Measurements from ENCODE around the gene VEZT. TPM values are rescaled to one million over a fixed set of nuclear protein-coding genes. Genes with fewer than 3 reads are reported as not detected.

The VEZT gene
- total and polyA plus RNA-seq, 10 of the 15 experiments (the other 5 are each of a cell fraction or from before 2014, with no cell fraction given), result 32.8 to 134 (median 66.2) TPM

GRCh38 chr12:95326855-95327254 is 109.2 kb downstream of the VEZT start (continued):
- no peak for TF ChIP-seq PKNOX1 (IDR thresholded peaks at IDR 0.05)
- no peak for TF ChIP-seq ZBTB40 (IDR thresholded peaks at IDR 0.05; ENCODE audit: borderline replicate concordance)
- TF ChIP-seq CEBPB (IDR thresholded peaks at IDR 0.05; ENCODE audit: borderline replicate concordance in 1 of 2, low read depth in 2 of 2, low read length in 2 of 2), result no peak
- TF ChIP-seq GATAD2B (conservative IDR thresholded peaks at IDR 0.05; ENCODE audit: low read depth), result no peak
- TF ChIP-seq EGR1 (IDR thresholded peaks at IDR 0.05; ENCODE audit: borderline replicate concordance in 1 of 2, low read depth in 2 of 2, low read length in 2 of 2), result no peak
- no peak for TF ChIP-seq CREB1 (IDR thresholded peaks at IDR 0.05; ENCODE audit: low read depth)
- TF ChIP-seq BCL3 (IDR thresholded peaks at IDR 0.05; ENCODE audit: borderline replicate concordance, insufficient read depth, low read depth, low read length, poor library complexity, severe bottlenecking), result no peak
- TF ChIP-seq RUNX3 (IDR thresholded peaks at IDR 0.05; ENCODE audit: low read length), result no peak
- TF ChIP-seq POU2F2 (IDR thresholded peaks at IDR 0.05; ENCODE audit: borderline replicate concordance, low read depth, low read length), result no peak
- no peak for TF ChIP-seq ZNF622 (IDR thresholded peaks at IDR 0.05)
- TF ChIP-seq BCL11A (IDR thresholded peaks at IDR 0.05; ENCODE audit: low read depth, low read length), result no peak
- no peak for TF ChIP-seq POLR2AphosphoS5 (IDR thresholded peaks at IDR 0.05; ENCODE audit: low read length)
- TF ChIP-seq IKZF1 (conservative IDR thresholded peaks at IDR 0.05), result no peak
